MV-4-11 (cell line): ENCODE data around the gene GALNT7.
"Not testable (repeated sequence)": the region's sequence is repeated elsewhere in the genome, so short reads cannot be mapped to it uniquely, and the experiment has no call there.

Experiments used
- DNase-seq: peaks from one replicate; lab custom pipeline; 2025; lab: John Stamatoyannopoulos, UW

GALNT7 gene

DNA sequence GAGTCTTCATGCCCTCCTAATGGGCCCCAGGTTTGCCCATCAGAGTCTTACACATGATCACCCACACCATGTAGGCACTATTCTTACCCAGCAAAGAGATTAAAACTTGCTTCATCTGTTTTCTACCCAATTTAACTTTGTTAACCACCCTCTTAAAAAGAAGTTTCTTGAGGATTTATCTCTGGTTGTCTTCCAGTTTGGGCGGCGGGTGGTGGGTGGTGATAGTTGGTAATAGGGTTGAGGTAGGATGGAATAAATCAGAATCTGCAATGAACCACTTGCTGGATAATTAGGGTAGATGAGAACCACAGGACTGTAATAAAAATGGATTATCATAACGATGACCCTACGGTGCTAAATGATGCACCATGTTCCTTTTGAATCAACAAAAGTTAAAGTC lies 30.9 kb downstream of the GALNT7 start:
- no peak for DNase-seq

DNA sequence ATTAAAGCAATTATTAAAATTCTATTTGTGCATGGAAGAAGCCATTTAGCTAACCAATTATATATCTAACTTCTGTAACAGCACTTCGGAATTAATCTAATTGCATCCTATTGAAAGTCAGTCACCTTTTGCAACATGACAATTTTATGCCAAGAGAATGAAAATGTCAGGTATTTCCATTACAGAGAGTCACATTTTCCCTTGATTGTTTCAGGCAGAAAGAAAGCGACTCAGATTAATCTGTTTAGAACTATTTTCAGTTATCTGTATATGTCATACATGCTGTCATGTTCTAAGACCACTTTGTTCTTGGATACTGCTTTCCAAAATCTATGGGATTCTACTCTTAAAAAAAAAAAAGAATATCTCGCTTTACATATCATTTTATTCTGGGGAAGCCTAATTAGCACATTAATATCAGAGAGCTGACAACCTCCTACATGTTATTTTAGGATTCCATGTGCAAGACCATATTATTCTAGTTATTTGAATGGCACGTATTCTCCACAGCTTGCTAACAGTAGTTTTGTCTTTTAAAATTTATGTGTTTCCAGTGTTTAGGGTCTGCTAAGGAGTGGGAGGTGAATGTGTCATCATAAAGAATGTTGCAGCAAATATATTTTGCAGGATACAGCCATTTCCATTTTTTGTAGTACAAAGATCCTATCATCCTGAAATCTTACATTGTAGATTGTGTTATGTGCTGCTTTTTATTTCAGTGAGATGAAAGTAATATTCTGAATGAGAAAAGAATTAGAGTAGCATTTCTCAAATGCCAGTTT lies 31.7 kb downstream of the GALNT7 start:
- DNase-seq, result no peak

DNA sequence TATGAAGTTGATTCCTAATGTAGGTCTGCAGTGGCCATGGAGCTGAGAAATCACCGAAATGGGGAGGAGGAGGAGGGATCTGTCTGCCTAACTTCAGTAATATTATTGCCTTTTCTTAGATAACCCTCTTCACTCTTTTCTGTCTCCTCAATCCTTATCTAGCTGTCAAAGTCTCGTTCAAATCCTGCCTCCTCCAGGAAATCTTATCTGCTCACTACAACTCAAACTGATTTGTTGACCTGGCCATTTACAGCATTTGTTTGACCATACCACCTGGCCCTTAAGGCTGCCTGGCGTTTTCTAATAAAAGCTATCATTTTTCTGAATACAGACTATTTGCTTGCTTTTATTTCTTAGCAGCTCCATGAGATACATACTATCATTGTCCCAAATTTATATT lies 33.8 kb downstream of the GALNT7 start:
- DNase-seq, result no peak

- no peak for DNase-seq
These were observed 37.0 kb downstream of the GALNT7 start for GRCh38 chr4:173205656-173206055.

DNA sequence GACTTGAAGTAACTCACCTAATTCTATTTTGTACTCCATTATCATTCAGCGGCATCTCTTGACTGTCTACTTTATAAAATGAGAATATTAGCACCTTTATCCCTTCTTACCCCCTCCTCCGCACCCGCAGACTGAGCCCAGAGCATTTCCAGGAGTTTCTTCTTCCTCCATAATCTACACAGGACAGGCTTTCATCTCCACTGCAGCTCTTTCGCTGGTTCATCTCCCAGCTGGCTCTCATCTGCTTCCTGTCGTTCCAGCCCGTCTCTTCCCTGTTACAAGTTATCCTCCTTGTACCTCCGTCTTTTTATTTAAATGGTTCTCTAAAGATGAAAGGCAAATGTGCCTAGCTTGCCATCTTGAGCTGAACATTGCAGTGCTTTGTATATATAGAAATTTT lies 39.8 kb downstream of the GALNT7 start:
- DNase-seq, result no peak

- DNase-seq, result no peak
These were observed 42.6 kb downstream of the GALNT7 start for GRCh38 chr4:173211222-173211621.

GRCh38 chr4:173211838-173212237 lies 43.2 kb downstream of the GALNT7 start:
- DNase-seq, result no peak

DNA sequence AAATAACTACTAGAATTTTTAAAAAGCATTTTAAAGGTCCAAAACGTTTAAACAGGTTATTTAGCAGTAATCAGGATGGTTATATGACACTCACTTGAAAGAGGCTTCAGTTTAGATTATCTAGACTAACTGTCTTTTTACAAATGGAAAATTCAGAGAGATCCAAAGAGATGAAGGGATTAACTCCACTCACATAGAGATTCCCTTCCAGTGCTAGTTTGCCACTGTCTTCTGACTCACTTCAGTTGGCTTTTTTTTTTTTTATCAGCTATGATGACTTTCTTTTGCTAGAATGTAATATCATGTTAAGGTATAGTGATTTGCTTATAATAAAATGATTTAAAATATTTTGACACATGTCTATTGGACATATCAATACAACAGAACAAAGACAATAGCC lies 43.8 kb downstream of the GALNT7 start:
- DNase-seq, result no peak

- no peak for DNase-seq
These were observed 44.7 kb downstream of the GALNT7 start for GRCh38 chr4:173213296-173213695.

DNA sequence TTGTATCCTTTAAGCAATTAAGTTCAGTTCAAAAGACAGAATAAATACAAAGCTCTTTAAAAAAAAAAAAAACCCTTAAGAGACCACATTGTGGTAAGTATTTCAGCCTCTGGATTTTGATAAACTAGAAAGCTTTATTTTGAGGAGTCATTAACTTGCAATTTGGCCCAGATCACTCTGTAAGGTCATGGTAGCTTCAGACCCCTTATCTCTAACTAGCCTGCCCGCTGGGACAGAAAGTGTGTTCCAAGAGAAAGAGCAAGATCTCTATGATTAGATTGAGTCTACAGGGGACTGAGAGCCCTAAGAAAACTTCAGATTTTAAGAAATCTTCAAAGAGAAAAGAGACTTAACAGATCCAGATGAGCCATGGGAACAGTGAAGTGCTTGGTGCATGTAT lies 45.6 kb downstream of the GALNT7 start:
- no peak for DNase-seq

DNA sequence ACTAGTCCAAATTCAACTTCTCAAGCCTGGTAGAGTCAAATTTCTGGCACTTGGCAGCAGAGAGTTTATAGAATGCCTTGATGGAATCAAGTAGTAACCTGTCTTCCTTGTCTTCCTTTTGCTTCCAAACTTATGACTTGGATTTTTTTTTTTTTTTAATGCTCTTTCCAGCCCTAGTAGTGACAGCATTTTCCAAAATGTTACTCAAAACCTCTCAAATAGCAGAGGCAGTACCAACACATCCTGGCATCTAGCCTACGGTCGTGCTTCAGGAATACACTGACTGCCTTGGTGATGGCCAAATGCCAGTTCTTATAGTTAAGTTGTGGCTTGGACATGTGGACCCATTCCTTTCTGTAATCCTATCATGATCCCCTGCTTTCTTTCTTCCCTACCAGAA lies 46.0 kb downstream of the GALNT7 start:
- no peak for DNase-seq

- no peak for DNase-seq
These were observed 48.5 kb downstream of the GALNT7 start for GRCh38 chr4:173217075-173217474.

- DNase-seq, result no peak
These were observed 49.1 kb downstream of the GALNT7 start for GRCh38 chr4:173217727-173218126.

DNA sequence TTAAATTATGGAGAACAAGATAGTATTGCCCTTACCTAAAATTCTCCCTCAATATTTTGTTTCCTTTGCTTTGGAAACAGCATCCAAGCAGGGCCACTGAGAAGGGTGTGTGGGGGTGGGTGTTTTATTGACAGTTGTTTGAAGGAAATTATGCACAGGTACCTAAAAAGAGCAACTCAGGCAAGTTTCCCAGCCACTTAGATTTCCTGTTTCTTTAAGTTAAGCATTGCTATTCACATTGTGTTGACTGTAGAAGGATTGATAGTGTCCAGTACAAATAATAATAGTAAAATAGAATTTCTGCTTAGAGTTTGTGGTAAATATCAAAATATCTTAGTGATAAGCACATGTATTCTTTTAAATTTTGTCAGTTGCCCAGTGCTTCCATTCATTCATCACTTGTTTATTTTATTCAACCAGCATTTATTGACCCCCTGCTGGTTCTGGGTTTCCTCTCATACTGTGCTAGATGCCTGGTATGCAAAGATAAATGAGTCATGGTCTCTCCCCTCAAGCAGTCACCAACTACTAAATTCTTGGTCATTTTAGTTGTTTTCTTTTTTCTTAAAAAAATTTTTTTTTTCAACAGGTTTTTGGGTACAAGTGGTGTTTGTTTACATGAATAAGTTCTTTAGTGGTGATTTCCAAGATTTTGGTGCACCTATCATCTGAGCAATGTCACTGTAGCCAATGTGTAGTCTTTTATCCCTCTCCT lies 50.0 kb downstream of the GALNT7 start:
- DNase-seq, result no peak

- not testable (repeated sequence) for DNase-seq
These were observed 50.5 kb downstream of the GALNT7 start for GRCh38 chr4:173219126-173219437.

DNA sequence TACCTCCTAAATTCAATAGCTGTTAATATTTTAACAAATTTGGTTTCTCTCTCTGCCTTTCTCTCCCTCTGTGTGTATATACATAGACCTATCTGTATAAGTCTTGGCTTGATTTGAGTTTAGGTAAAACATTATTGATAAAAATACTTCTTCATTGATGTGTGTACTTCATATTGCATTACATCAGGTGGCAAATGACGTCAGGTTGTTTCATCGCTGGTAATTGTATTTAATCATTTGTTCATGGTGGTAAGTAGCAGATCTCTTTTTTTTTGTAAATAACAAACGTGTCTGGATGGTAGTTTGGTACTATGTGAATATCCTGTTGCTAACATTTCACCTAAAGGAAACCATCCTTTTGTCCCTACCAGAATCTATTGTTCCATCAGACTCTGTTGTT lies 55.1 kb downstream of the GALNT7 start:
- DNase-seq, result no peak

DNA sequence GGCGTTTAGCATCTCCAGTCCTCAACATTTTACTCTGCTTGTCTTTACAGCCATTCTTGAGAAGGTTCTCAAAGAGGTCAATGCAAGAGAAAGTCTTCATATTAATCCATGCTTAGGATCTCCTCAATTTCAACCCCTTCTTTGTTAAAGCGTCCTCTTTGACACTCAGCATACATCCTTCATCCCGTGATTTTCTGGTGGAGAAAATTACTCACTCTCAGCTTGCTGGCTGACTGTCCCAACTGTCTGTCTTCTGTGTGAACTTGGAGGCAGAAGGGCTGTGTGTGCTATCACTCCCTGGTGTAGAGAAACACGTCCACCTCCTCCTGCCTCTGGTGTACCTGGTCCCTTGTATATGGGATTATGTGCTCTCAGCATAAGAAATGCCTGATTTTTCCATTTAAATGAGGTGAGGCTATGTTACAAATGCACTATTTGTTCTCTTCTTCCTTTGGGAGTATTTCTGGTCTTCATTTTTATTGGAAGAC lies 57.8 kb downstream of the GALNT7 start:
- DNase-seq, result no peak

- DNase-seq, result no peak
These were observed 59.1 kb downstream of the GALNT7 start for GRCh38 chr4:173227756-173228155.

DNA sequence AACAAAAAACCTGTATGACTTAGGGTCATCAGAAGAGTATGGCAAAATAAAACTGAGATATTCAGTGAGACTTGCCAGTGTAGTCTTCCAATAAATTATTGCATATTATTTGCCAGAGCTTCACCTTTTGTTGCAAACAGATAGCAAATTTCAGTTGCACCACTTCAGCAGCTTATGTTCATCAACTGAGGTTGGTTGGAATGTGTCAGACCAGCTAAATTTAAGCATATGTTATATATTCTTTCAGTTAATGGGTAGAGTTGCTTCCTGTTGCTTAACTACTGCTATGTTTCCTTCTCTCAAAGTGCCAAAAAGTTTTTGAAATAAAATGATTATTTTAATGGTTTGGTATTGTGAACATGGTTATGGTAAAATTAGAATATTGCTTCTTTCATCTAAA lies 61.5 kb downstream of the GALNT7 start:
- DNase-seq, result peak; percentile 39

DNA sequence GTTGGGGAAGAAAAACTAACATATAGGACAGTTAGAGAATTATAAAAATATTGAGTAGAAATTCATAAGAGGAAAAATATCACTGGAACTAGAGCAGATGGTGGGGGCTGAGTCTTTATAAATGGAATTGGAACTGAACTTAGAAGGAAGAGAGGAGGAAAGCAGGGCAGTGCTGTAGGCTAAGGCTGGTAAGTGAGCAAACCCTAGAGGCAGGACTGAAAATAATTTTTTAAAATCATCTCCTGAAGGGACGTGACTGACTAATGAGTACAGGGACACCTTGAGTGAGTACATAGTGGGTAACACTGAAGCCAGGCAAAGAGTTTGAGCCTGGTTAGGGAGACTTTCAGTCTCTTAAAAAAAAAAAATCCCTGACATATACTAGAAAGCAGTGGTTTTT lies 63.3 kb downstream of the GALNT7 start:
- DNase-seq, result peak; percentile 25

GRCh38 chr4:173233857-173234256 lies 65.2 kb downstream of the GALNT7 start:
- DNase-seq, result no peak

GRCh38 chr4:173235050-173235449 lies 66.4 kb downstream of the GALNT7 start:
- no peak for DNase-seq

GRCh38 chr4:173236301-173236700 lies 67.7 kb downstream of the GALNT7 start:
- no peak for DNase-seq

DNA sequence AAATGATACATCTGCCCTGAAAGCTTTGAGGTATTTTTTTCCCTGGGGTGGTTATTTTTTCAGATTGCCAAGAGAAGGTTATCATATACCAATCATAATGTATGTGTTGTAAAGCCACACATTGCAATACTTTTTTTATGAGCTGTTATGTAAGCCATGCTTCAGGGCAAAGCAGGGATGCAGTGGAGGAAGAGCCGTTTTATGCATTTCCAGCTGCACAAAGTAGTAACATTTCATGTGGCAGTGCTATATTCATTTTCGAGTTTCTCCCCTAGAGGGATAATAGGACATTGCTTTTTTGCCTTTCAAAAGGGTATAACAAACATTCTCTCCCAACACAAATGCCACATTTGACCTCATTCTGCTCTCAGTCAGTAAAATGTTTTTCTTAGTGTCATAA lies 68.5 kb downstream of the GALNT7 start:
- DNase-seq, result peak; percentile 9
